GM10266 (cell line): ENCODE data around the gene RASSF3.

Source experiments
- DNase-seq: peaks from one replicate; pipeline ENCODE4 v3.0.0; 2012; ENCODE audit errors: extremely low spot score
- TF ChIP-seq, protein P1 (sequence below): IDR thresholded peaks from 2 replicates; pipeline ENCODE4 v1.5.1; 2012; ENCODE audit warnings: mild to moderate bottlenecking, low read depth; ENCODE audit not compliant: control insufficient read depth, insufficient read depth; ENCODE audit errors: missing control alignments

RASSF3 gene

DNA sequence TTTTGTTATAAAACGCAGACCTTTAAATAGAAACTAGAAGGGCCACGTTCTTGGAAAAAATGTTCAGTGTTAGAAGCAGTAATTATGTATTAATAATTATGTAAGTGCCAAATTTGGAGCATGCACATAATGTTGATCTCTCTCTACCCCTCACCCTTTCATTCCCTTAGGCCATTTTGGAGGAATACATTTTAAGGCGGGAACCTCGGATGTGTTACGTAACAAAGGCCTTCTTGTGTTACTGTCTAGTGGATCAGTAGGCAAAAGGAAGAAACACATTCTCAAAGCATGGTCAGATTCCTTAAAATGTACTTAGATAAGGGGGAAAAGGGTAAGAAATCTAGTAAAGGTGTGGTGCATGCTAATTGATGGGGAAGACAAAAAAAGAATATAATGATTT lies 52.7 kb downstream of the RASSF3 start:
- DNase-seq, result no peak

DNA sequence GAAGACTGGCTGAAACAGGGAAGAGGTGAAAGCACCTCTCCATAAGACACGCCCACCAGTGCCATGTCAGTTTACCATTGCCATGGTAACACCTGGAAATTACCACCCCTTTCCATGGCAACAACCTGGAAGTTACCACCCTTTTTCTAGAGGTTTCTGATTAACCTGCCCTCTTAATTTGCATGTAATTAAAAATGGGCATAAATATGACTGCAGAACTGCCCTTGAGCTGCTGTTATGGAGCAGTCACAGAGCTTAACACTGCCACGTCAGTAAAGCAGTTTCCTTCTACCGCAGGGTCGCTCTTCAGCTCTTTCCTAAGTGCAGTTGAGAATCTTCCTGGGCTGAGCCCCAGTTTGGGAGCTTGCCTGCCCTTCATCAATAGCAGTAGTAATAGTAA lies 55.2 kb downstream of the RASSF3 start:
- TF ChIP-seq, protein P1, sequence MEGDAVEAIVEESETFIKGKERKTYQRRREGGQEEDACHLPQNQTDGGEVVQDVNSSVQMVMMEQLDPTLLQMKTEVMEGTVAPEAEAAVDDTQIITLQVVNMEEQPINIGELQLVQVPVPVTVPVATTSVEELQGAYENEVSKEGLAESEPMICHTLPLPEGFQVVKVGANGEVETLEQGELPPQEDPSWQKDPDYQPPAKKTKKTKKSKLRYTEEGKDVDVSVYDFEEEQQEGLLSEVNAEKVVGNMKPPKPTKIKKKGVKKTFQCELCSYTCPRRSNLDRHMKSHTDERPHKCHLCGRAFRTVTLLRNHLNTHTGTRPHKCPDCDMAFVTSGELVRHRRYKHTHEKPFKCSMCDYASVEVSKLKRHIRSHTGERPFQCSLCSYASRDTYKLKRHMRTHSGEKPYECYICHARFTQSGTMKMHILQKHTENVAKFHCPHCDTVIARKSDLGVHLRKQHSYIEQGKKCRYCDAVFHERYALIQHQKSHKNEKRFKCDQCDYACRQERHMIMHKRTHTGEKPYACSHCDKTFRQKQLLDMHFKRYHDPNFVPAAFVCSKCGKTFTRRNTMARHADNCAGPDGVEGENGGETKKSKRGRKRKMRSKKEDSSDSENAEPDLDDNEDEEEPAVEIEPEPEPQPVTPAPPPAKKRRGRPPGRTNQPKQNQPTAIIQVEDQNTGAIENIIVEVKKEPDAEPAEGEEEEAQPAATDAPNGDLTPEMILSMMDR, result no peak
- DNase-seq, result no peak

More for the DNA sequence above, 52.7 kb downstream of the RASSF3 start:
- TF ChIP-seq, protein P1, result no peak

DNA sequence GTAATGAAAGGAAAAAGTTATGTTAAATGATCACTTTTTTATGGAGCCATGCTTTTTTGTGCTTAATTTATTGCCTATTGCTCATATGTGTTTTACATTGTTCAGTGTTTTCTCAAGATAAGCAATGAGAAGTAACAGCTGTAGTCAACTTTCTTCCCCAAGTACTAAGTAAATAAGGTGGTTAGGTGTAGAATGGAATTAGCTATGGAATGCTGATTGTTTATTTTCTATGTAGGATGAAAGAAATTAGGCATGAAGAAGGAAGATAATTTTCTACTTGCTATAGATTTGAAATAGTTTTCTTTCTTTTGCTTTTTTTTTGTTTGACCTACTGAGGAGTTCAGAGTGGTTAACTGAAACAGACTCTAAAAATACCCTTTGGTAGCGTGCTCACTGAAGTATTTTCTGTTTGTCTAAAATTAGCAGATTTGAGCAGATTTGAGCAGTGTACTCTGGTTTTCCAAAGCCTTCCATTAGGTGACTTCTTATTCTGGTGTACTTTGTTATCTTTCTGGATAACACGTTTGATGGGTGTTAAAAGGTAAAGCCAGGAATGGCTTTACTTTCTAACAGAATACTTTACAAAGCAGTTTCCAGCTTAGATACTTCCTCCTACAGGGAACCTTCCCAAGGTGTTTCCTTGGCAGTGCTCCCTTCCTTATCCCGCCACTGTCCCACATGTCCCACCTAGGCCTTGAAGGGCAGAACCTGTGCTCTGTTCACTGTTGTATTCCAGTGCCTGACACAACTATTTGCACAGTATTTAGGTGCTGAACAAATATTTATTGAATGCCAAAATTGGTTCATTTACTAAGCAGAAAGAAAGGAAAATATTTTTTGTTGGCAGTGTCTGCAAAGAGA lies 56.0 kb downstream of the RASSF3 start:
- TF ChIP-seq, protein P1, result no peak
- no peak for DNase-seq

DNA sequence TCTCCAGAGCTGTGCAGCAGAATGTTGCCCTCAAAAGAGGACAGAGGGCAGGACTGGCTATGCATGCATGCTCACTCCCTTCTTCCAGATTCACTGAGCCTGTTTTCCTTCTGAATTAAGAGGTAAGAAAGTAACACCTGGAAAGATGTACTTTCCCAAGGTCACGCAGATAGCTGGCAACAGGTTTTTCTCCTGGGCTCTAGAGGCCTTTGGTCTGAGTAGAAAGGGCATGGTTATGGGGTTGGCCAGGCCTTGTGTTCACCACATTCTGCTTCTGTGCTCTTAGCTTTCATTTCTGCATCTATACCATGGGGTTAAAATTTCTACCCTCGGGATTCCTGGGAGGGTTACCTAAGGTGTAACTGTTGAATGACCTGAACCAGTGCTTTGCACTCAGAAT lies 57.5 kb downstream of the RASSF3 start:
- TF ChIP-seq, protein P1, result no peak
- no peak for DNase-seq

DNA sequence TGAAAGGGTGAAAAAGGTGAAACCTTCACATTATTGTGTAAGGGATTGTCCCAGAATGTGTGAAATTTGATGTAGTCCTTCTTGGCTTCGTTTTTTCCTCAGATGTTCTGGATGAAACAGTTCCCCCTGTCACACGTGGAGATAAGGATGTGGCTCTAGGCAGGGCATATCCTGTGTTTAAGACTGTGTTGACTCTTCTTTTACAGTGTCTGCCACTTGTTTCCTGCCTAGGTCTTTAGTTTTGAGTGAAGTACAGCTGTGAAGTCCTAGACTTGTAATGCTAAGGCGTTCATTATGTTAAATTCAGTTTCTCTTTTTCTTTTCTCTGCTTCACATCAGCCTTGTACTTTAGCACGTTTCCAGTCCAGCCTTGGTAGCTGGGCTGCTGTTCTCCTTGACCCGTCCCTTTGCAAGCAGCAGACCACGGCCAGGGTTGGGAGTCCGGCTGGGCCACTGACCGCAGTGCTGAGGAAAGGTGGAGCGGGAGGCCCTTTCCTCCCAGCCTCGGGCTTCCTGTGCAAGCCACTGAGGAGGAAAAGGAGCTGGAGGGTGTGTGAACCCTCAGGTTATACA lies 59.1 kb downstream of the RASSF3 start:
- peak; percentile 28 for DNase-seq
- TF ChIP-seq, protein P1, result no peak

DNA sequence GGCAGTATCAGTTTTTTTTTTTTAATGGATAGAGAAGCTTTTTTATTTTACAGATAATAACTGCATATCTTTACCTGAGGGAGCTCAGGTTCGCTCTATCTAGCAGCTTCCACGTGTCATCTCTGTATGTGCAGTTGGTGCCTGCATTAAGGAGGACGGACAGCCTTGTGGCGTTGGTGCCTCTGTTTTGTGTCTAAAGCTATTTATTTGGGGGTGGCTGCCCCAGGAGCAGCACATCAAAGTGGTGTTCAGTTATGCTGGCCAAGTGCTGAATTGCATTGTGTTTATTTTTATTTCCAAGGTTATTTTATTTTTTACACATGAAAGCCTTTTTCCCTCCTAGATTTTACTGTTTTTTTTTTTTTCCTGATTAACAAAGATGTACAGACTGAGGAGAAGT lies 59.7 kb downstream of the RASSF3 start:
- DNase-seq, result no peak
- TF ChIP-seq, protein P1, result no peak
